Measurements from ENCODE around the gene TTC28. TPM values are rescaled to one million over a fixed set of nuclear protein-coding genes. Genes with fewer than 3 reads are reported as not detected.

TTC28 gene
- total RNA-seq, 2 experiments from 2014 or later, result 0.67 to 0.72 TPM

DNA sequence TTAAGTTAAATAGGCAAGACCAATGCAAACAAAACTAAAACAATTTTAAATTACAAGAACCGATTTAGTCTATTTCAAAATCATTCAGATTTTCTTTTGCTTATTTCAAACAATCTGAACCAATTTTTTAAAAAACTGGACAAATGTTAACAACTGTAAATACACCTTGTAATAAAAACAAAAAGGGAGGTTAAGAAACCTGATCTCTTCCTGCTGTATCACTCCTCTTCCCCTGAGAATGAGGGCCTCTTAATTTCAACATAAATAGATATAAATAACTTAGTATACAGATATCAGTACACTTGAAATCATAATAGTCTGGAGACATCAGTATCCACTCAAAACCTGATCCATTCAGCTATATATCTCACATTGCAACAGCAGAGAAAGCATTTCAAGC is 346.6 kb downstream of the TTC28 start:
- ChIA-PET POLR2A (no interaction called here), CTCF (interaction anchor here (0.6 kb wide), 1 partner anchor 79 kb away, joined by 3 read pairs; no protein-coding TSS in a partner anchor)

DNA sequence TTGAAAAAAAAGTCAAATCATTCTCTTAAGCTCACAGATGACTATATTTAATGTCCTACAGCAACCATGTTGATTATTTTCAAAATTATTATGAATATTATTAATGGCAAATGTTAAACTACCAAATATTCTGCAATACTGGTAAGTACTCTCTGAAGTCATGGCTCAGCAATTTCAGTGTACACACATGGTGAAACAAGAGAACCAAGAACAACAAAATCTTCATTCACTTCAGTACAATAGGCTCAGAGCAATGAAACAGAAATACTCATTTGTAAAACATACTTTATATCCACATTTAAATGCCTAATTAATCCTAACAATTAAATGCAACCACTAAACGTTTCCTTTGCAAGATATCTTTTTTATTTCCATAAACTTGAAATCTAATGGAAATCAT is 347.2 kb downstream of the TTC28 start:
- ChIA-PET POLR2A (no interaction called here), CTCF (no interaction called here)

DNA sequence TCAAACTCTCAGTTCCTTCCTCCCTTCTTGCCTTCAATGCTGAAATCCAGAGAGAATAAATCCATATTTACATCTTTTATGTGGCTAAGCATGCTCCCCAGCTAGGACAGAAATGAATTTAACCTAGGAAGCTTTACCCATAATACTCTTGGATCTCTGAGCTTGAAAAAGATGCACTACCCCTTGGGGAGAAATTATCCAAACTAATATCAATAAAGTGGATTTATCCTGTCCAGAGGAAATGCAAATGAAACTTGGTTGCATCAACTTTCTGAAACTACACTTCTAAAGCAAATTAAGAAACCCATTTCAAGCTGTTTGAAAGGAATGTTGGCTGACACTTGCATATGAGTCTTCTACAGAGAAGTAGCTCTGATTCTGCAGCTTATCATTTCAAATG is 347.9 kb downstream of the TTC28 start:
- POLR2A ChIA-PET, result no interaction called here
- CTCF ChIA-PET, result no interaction called here

DNA sequence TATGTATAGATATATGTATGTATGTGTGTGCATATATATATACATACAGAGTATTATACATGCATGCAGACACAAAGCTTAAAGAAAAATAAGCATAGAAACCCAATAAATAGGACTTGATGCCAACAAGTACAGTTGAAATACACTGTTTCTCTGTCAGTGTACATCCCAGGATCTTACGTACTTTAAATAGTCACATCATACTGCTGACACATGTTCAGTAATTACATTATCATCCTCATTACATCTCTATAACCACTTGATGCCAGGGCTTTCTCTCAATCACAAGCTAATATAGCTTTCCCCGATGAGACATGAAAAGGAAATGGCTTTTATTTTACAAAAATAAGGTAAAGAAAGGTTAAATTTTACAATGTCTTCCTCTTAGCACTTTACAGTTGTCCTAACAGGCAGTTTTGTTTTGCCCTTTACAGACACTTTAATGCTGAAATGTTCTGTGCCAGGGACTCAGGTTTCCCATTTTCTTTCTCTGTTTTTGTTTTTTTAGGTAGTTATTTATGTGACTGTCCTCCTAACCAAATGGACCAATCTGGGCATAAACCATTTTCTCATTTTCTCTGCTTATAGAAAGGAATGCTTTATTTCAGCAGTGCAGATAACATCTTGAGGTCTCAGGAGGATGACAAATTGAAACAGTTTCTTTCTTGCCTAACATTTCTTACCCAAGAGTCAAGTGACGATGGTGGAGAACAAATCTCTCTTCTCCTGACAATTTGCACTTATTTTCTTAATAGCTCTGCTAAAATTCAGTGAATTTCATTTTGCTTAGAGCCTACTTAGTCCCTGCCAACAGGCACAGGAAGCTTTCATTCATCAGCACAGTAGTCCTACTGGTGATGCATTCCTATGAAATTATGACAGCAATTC is 350.2 kb downstream of the TTC28 start:
- ChIA-PET POLR2A (interaction anchor here (0.6 kb wide), 1 partner anchor 318 kb away, joined by 5 read pairs; no protein-coding TSS in a partner anchor), CTCF (no interaction called here)

DNA sequence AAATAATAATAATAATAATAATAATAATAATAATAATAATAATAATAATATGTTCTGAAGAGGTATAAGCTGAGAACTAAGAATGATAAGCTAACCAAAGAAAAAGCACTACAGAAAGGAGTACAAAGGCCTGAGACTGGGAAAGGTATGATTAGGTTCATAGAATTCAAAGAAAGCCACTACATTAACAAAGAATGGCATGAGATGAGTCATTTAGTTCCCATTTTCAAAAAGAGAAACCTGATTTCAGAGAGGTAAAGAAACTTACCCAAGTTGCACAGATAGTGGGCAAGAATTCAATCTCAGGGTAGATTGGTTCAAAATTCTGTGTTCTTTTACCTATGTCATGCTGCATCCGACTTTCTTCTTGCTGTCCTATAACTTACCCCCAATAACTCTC is 350.9 kb downstream of the TTC28 start:
- CTCF ChIA-PET, result no interaction called here
- POLR2A ChIA-PET, result interaction anchor here (0.6 kb wide), 1 partner anchor 319 kb away, joined by 5 read pairs; no protein-coding TSS in a partner anchor

DNA sequence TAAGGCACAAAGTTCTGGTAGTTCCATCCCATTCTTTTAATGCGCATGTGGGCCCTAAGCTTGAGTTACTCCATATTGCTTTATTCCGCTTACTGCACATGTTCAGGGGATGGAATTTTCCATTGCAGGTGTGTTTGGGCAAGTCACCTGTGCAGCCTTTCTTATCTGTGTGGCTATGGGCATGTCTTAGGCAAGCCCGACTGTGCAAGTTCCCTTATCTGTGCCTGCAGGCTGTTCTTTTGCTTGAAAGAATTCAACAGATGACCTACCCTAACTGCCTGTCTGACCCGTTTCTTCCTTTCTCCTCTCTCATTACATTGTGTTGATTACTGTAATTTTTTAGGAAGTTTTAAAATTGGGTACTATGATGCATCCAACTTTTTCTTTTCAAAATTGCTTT is 363.6 kb downstream of the TTC28 start:
- POLR2A ChIA-PET, result no interaction called here
- CTCF ChIA-PET, result interaction anchor here (1.6 kb wide), 1 partner anchor 31 kb away, joined by 3 read pairs; no protein-coding TSS in a partner anchor

DNA sequence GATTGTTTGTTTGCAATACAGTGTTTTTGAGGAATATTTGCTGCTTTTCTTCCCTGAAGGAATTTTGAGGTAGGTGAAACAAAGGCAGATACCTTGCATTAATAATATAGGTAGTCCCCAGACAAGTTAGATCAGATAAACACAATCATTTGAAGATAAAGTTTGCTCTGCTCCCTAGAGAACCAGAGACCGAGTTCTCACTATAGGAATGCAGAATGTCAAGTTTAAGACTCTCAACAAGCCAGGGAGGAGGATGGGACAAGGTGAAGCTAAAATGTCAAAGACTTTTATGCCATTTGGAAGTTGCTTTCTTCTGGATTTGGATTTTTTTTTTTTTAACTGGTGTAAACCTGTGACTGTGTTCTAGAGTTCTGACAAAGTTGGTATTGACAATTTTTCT is 364.7 kb downstream of the TTC28 start:
- CTCF ChIA-PET, result no interaction called here

DNA sequence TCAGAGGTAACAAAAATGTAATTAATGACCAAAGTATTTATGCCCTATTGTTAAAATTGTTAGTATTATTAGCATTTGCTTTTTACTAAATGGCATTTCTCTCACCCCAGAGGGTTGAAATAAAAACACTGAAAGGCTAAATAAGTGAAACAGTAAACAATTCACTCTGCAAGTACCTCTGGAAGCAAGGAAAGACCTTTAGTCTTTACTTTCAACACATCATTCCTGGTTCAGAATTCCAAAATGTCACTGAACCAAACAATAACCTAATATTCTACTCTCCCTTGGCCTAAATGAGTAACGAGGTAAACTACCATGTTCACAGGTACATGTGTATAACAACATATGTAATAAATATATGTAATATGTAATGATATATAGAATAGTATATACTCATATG is 369.3 kb downstream of the TTC28 start:
- ChIA-PET POLR2A (no interaction called here), CTCF (no interaction called here)

More for the DNA sequence above, 364.7 kb downstream of the TTC28 start:
- POLR2A ChIA-PET, result no interaction called here

DNA sequence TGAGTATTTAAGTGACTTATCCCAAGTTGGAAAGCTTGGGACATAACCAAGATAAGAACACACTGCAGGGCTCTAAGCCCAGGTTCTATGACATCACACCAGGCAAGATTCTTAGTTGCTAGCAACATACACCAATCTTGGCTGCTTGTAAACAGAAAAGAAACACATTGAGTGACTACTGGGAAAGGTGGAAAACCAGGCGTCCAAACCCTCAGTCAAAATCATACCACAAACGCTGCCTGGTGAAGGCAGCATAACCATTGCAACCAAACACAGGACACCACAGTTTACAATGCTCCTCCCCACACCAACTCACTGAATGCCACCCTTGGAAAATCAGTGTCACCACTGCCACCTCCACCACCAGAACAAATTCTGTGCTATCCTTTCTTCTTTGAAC is 379.9 kb downstream of the TTC28 start:
- POLR2A ChIA-PET, result no interaction called here

DNA sequence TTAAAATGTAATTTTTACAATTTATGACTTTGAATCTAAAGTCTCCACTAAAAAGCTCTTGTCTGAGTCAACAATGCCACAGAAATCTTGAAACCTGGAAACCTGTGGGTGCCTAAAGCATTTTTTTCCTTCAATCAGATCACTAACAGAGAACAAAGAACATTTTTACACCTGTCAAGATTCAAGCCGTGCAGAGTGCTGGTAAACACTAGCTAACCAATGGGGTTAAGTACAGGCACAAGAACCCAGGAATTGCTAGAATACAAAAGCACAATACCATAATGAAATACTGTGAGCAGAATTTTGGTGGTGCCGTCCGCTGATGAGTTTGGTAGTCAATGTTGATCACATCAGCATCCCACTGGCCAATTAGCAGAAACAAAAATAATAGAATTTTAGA is 380.3 kb downstream of the TTC28 start:
- POLR2A ChIA-PET, result no interaction called here
- CTCF ChIA-PET, result no interaction called here

More for the DNA sequence above, 379.9 kb downstream of the TTC28 start:
- CTCF ChIA-PET, result no interaction called here

DNA sequence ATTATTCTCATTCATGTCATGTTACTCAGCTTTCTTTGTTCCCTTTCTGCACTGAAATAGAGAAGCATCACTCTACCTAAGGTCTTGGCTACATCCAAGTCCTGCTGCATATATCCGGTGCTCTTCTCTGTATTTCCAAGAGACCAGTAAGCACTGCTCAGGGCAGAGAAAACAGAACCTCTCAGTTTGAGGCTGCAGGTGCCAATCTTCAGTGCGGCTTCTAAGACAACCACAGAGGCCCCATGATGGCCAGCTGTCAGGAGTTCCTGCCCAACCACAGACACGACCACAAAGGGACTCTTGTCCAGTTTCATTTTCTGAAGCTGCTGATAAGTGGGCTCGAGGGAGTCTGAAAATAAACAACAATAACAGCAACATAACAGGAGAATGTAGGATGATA is 382.1 kb downstream of the TTC28 start:
- ChIA-PET CTCF (no interaction called here), POLR2A (no interaction called here)

DNA sequence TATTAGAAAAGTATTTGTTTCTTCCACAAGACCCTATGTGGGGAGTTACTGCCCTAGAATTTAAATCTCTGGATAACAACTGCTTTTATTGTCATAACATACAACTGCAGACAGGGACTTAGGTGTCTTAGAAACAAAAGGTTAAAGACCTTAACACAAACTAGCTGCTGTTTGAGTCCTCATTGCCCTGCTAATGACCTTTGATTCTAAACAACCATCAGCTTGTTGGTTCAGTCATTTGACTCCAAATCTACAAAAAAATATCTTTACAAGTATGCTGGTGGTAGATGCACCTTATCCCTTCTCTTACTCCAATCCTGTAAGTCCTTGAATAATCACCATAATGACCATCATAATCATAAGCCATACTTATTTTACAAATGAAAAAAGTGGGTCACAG is 383.2 kb downstream of the TTC28 start:
- POLR2A ChIA-PET, result interaction anchor here (0.6 to 0.8 kb wide), 2 partner anchors 61 to 502 kb away, joined by 3 to 4 read pairs; no protein-coding TSS in a partner anchor

DNA sequence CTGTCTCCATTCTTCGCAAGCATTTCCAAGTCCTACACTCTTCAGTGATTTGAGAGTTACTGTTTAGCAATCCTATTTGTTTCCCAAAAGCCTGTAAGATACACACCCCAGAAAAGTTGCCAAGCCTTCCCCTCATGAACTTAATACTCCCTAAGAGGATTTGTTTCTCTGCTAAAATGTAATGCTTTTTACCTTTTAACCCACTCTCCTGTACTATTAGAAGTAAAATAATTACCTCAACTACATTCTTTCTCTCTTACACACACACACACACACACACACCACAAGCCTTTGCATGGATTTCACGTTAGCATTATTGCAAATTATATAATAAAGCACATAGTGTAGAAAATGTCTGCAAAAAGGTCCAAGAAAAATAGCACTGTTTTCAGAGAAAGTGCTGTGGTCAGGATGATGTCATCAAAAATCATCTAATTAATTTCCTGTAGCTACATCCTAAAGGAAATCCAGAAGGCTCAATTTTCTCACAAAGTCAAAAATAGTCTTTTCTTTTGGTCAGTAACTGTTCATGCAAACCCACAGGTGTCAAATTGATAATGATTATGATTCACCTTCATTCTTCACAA is 396.5 kb downstream of the TTC28 start:
- CTCF ChIA-PET, result no interaction called here
- POLR2A ChIA-PET, result no interaction called here

More for the DNA sequence above, 383.2 kb downstream of the TTC28 start:
- CTCF ChIA-PET, result no interaction called here

DNA sequence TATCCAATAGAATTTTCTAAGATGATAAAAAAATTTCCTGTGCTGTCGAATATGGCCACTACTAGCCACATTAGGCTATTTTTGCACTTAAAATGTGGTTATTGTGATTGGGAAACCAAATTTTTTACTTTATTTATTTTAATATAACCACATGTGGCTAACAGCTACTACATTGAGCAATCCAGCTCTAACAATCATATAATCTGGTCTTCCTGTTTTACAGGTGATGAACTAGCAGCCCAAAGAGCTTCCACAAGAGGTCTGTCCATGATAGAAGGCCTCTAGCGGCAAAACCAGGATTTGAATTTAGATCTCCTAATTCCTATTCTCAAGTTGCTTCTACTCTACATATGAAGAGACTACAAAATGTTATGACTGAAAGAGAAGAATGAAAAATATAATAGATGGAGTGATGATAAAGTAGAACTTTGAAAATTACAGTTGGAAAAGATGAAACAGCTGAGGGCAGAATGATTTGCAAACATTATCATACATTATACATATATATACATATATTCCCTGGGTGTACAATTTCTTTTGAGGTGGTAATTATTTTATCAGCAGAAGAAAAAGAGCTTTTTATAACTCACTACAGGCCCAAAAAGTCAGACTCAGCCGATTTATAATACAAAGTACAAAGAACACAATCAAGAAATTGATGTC is 397.1 kb downstream of the TTC28 start:
- ChIA-PET CTCF (no interaction called here), POLR2A (no interaction called here)

DNA sequence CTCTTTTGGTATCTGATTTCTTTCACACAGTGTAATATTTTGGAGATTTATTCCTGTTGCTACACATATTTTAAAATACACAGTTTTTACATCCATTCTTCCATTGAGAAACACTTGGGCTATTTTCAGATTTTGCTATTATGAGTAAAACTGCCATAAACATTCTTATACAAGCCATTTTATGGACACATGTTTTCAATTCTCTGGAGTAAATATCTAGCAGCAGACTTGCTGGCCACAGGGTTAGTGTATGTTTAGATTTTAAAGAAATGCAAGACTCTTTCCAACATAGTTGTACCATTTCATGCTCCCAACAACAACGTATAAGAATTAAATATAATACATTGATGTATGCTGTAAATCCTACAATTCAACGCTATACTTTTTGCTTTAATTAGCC is 399.8 kb downstream of the TTC28 start:
- POLR2A ChIA-PET, result no interaction called here
- CTCF ChIA-PET, result no interaction called here

DNA sequence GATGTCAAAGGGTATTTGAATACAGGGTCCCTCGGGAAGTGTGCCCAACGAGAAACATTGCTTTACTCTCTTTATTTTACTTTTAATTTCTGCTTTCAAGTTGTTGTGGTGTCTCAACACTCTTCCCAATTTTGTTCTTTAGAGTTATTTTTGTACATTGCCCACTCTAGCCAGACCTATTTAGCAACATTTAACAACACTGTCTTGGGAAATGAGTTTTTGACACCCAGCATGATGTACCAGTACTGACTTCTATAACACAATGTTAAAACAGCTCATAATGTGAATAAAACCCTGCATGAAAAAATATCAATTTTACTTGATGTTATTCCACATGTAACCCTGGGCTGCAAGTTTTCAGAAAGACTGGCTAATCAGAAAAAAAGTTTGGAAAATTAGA is 410.4 kb downstream of the TTC28 start:
- CTCF ChIA-PET, result no interaction called here
- POLR2A ChIA-PET, result no interaction called here

DNA sequence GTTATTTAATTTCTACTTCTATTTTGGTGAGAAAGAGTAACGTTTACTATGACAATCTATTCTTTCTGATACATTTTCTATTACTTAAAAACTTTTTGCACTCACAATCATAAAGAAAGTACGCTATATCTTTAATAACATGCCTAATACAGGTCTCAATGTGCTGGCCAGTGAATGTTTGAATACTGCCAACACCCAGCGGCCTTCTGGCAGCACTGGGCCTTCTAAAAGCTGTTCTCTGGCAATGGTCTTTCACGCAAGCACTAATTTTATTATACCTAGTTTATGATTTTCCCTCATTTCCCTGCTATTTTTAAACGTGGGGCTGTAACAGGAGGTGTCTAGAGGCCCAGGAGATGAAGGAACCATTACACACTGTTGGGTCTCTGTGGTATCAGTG is 410.8 kb downstream of the TTC28 start:
- POLR2A ChIA-PET, result no interaction called here
- CTCF ChIA-PET, result no interaction called here

DNA sequence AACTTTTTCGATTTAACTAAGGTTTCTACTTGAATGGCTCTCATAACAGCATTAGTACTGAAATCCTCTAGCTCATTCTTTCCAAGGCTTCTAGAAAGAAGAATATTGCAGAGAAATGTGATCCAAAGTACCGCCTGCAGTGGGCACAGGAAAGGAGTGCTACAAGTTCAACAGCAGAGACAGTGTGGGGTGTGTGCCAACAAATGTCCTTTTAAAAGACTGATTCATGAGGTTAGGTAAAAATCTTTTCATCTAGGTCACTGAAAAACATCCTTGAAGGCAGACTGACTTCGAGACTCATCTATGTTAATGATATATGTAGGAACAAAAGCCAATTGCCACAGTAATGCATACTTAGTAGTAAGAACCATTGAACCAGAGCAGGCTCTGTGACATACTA is 411.5 kb downstream of the TTC28 start:
- CTCF ChIA-PET, result no interaction called here

DNA sequence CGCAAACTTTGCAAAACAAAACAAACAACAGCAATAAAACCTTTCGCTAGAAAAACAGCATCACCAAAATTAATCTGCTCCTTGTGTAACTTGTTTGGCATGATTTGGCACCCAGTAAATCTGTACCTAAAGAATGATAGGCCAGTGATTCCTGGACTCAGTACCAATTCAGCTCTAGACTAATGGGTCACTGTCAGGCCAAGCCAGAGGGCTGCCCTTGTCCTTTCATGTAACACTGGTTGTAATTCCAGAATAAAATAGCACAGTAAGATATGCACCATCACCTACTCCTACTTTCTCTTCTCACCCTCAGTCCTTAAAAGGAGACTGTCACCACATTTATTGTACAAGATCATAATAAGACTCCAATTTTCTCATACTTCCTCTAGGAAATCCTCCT is 419.0 kb downstream of the TTC28 start:
- ChIA-PET CTCF (no interaction called here), POLR2A (no interaction called here)

More for the DNA sequence above, 411.5 kb downstream of the TTC28 start:
- POLR2A ChIA-PET, result no interaction called here

DNA sequence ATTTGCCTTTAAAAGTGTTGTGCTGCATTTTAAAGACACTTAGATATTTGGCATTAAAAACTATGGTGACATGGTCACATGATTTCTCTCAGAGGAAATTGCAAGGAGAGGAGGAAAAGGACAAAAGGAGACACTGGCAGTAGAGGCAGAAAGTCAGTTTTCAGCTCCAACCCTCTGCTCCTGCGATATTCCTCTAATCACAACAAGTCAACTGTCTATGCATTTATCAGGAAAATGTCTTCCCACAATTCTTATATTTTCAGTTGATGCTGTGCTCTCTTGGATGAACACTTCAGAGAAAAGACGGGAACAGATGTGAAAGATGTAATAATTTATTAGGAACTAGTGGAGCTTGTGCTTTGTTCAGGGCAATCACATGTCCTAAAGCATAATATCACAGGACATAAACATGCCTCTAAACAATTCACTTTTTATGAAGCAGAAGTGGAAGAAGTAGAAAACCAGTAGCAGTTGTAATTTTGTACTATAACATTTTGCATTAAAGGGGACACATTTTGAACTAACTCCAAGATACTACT is 419.8 kb downstream of the TTC28 start:
- ChIA-PET CTCF (no interaction called here), POLR2A (no interaction called here)

DNA sequence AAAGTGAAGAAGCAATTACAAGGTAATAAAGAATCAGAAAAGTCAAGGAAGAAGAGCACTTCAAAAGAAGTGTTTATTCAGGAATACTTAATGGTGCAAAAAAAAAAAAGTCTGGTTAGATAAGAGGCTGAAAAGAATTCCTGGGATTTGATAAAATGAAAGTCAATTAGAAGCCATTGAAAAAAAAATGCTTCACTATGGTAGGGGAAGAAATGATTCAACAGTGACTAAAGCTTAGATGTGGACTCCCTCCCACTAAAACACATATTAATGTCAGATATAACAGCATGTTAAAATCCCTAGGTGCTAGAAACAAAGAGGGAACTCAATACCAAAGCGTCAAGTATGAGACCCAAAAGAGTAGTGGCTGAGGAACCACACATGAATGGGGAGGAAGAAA is 425.2 kb downstream of the TTC28 start:
- CTCF ChIA-PET, result no interaction called here
- POLR2A ChIA-PET, result no interaction called here
